Cardiac fibroblast (primary cell): ENCODE measurements around the gene STX8.

Source experiments
- DNase-seq, 2 donors: peaks; one replicate each; pipeline versions ENCODE4 v3.0.0 to v3.0.0-alpha.2; 2010; ENCODE audit warnings: low read depth in 2 of 2
- H3K4me3 ChIP-seq, 2 donors: replicated peaks in 1 of 2; 1 replicate in 1 of 2; 2 replicates in 1 of 2; pipeline ENCODE4 v1.5.1; 2011; ENCODE audit warnings: low read depth in 2 of 2, low read length in 2 of 2, mild to moderate bottlenecking in 2 of 2, moderate library complexity in 1 of 2
- CTCF ChIP-seq: IDR thresholded peaks from one replicate; pipeline ENCODE4 v1.5.1; 2011; ENCODE audit warnings: low read depth, mild to moderate bottlenecking, low read length, inconsistent platforms

Gene STX8

GRCh38 chr17:9231449-9232154, 344.0 kb downstream of the STX8 start:
- DNase-seq = no peak
- TF ChIP-seq CTCF = no peak
- H3K4me3 ChIP-seq = no peak overlapping the region

- DNase-seq = no peak
- no peak for TF ChIP-seq CTCF
- H3K4me3 ChIP-seq = no peak overlapping the region
Measured at GRCh38 chr17:9230861-9231260, 344.8 kb downstream of the STX8 start.

GRCh38 chr17:9230346-9230745, 345.3 kb downstream of the STX8 start:
- TF ChIP-seq CTCF = no peak
- DNase-seq = peak in 1 of 2 donors; percentile 23
- H3K4me3 ChIP-seq = no peak overlapping the region

DNA sequence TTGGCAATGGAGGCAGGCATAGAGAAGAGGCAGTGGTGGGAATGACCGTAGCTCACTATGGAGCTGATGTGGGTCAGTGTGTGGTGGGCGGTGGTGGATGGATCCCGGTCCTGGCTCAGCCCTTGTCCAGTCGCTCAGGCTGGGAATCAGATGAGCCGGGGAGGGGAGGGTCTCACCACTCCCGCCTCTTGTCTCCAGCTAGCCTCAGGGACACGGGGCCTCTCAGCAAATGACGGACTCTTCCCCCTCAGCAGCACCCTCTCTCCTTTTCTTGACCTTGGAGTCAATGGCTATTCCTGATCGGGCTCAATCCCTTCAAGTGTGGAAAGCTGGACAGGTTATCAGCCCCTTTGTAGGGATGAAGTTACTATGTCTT, 345.8 kb downstream of the STX8 start:
- no peak for TF ChIP-seq CTCF
- no peak overlapping the region for H3K4me3 ChIP-seq
- no peak for DNase-seq

DNA sequence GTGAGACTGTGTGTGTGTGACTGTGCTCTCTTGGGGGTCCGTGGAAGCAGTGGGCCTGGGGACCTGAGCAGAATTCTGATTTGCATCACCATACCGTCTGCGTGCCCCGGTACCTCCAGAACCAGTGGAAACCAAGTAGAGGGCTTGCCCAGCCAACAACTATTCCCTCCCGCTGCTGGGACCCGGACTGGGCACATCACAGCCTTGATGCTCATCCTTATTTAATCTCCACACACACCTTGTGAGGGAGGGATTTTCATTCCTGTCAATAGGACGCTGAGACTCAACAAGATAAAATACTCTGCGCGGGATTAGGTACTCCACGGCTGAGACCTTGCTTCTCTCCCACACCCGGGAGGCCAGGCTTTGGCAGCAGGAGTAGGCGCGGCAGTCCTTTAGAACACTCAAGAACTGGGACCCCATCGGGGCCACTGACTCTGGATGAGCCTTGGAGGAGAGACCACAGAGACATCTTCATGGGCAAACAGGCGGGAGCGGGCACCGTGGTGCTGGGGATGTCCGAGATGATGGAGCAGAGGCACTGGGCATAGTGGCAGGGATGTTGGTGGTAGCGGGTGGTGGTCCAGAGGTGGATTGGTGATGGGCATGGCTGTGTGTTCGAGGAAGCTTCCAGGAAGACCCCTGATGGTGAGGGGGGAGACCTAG, 346.3 kb downstream of the STX8 start:
- TF ChIP-seq CTCF = no peak
- no peak for DNase-seq
- H3K4me3 ChIP-seq = no peak overlapping the region

DNA sequence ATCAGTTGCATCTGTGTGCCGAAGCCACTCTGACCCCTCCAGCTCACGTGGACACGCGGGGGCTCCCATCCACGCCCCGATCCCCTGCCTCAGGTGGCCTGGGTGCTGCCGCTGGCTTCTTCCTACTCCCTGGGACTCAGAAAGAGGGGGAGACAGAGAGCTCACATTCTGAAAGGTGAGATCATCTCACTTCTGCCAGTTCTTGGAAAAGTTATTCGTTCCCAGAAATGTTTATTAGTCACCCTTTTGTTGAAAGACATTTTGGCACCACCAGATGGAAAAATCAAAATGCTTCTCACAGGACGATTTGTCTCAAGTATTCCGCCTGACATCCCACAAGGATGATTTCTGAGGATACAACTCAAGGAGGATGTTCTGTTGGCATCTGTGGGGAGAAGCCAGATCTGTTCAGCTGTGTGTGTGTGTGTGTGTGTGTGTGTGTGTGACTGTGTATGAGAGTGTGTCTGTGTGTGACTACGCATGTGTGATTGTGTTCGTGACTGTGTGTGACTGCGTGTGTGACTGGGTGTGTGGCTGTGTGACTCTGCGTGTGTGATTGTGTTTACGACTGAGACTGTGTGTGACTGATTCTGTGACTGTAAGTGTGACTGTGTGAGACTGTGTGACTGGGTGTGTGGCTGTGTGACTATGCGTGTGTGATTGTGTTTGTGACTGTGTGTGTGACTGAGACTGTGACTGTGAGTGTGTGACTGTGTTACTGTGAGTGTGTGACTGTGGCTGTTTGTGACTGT, 347.0 kb downstream of the STX8 start:
- DNase-seq = peak; percentile 79 to 83
- TF ChIP-seq CTCF = no peak

More for the DNA sequence above, 347.0 kb downstream of the STX8 start:
- no peak overlapping the region for H3K4me3 ChIP-seq
